ENCODE data around the gene PCBP3.

PCBP3 gene

DNA sequence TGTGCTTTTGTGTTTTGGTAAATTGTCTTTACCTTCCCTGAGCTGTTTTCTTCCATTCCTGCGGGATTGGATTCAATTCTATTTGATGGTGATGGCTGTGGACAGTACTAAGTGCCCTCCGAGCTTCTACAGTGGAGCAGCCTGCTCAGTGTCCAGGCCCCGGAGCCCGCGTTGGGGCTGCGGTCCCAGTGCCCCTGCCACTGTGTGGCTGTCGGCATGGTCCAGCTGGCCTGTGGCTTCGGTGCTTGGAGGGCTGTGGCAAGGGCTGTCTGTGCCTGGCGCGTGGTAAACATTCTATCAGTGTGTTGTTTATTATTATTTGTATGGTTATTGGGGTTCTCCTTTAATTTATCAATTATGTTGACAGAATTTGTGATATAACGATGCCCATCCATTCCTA is 228.9 kb downstream of the PCBP3 start:
- TF ChIP-seq, protein P1, sequence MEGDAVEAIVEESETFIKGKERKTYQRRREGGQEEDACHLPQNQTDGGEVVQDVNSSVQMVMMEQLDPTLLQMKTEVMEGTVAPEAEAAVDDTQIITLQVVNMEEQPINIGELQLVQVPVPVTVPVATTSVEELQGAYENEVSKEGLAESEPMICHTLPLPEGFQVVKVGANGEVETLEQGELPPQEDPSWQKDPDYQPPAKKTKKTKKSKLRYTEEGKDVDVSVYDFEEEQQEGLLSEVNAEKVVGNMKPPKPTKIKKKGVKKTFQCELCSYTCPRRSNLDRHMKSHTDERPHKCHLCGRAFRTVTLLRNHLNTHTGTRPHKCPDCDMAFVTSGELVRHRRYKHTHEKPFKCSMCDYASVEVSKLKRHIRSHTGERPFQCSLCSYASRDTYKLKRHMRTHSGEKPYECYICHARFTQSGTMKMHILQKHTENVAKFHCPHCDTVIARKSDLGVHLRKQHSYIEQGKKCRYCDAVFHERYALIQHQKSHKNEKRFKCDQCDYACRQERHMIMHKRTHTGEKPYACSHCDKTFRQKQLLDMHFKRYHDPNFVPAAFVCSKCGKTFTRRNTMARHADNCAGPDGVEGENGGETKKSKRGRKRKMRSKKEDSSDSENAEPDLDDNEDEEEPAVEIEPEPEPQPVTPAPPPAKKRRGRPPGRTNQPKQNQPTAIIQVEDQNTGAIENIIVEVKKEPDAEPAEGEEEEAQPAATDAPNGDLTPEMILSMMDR (IDR thresholded peaks at IDR 0.05; ENCODE audit: low read depth, low read length, missing control alignments): no peak
- DNase-seq (ENCODE audit: low read depth): no peak
- H3K4me3 ChIP-seq (ENCODE audit: low read depth, low read length): no peak overlapping the region
- in situ Hi-C loops (cut with HindIII; ENCODE audit: low sequenced_read_pairs): no loop called here

DNA sequence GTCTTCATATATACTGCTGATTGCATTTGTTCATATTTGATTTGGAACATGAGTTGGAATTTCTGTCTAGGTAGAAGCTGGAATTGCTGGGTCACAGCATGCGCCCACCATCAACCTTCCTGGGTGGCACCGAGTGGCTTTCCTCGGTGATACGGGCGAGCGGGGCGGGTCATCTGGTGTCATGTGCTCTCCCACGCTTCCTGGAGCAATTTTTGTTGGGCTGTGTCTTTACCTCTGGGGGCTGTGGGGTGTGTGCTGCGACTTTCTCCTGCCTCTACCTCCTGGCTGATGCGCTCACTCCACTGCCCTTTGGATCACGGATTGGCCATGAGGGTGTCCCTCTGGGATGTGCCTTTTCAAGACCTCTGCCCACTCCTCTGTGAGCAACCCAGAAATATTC is 229.4 kb downstream of the PCBP3 start:
- in situ Hi-C loops (cut with HindIII; ENCODE audit: low sequenced_read_pairs): no loop called here
- TF ChIP-seq, protein P1 (IDR thresholded peaks at IDR 0.05; ENCODE audit: low read depth, low read length, missing control alignments): no peak
- no peak overlapping the region for H3K4me3 ChIP-seq (ENCODE audit: low read depth, low read length)
- no peak for DNase-seq (ENCODE audit: low read depth)

DNA sequence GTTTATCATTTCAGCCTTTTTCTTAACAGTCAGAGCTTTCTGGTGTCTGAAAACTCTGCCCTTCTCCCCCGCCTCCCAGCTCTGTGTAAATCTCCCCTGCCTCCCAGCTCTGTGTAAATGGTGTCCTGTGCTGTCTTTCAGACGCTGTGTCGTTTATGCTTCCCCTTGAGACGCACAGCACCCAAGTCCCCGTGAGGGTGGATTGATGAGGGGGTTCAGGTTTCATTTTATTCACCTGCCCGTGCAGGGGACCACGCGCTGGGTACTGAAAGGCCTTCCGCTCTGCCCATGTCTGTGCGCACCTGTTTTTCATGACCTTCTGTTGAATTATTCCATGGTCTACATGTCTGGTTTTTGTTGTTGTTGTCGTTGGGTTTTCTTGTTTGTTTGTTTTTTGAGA is 229.9 kb downstream of the PCBP3 start:
- H3K4me3 ChIP-seq (ENCODE audit: low read depth, low read length): no peak overlapping the region
- in situ Hi-C loops (cut with HindIII; ENCODE audit: low sequenced_read_pairs): no loop called here
- DNase-seq (ENCODE audit: low read depth): no peak
- TF ChIP-seq, protein P1 (IDR thresholded peaks at IDR 0.05; ENCODE audit: low read depth, low read length, missing control alignments): no peak

DNA sequence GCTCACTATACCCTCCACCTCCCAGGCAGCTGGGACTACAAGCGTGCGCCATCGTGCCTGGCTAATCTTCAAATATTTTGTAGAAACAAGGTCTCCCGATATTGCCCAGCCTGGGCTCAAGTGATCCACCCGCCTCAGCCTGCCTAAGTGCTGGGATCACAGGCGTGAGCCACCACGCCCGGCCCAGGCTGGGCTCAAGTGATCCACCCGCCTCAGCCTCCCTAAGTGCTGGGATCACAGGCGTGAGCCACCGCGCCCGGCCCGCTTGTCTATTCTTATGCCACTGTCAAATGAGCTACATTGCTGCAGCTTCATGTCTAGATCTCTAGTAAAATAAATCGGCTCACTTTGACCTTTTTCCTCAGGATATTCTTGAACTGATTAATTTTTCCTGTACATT is 230.3 kb downstream of the PCBP3 start:
- no peak for DNase-seq (ENCODE audit: low read depth)
- TF ChIP-seq, protein P1 (IDR thresholded peaks at IDR 0.05; ENCODE audit: low read depth, low read length, missing control alignments): no peak
- H3K4me3 ChIP-seq (ENCODE audit: low read depth, low read length): no peak overlapping the region

DNA sequence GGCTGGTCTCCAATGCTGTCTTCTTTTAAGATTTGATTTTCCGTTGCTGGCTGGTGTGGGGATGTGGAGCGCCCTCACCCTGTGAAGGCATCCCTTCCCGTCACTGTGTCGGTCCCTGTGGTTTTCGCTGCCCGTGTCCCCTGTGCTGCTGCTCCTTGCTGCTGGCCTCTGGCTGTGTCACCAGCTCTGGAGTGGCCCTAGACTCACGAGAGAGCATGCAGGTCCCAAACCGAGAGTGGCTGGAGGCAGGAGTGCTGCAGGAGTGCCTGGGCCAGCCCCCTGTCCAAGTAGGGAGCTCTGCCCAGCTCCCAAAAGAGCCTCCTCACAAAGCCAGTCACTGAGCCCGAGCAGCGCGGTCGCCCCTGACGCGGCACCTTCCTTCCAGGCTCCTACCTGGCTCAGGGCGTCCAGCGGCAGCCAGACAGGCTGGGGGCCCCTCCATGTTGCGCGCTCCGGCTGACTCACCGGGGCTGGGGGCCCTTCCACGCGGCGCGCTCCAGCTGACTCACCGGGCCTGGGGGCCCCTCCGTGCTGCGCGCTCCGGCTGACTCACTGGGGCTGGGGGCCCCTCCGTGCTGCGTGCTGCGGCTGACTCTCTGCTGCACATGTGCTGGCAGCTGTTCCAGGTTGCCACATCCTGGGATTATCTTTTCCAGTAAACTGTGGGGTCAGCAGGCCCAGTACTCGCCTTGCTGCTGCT is 231.3 kb downstream of the PCBP3 start:
- H3K4me3 ChIP-seq (ENCODE audit: low read depth, low read length): peak overlapping the region; percentile 15
- in situ Hi-C loops (cut with HindIII; ENCODE audit: low sequenced_read_pairs): no loop called here
- TF ChIP-seq, protein P1 (IDR thresholded peaks at IDR 0.05; ENCODE audit: low read depth, low read length, missing control alignments): no peak
- peak; percentile 91 for DNase-seq (ENCODE audit: low read depth)

More for the DNA sequence above, 230.3 kb downstream of the PCBP3 start:
- in situ Hi-C loops (cut with HindIII; ENCODE audit: low sequenced_read_pairs): no loop called here

DNA sequence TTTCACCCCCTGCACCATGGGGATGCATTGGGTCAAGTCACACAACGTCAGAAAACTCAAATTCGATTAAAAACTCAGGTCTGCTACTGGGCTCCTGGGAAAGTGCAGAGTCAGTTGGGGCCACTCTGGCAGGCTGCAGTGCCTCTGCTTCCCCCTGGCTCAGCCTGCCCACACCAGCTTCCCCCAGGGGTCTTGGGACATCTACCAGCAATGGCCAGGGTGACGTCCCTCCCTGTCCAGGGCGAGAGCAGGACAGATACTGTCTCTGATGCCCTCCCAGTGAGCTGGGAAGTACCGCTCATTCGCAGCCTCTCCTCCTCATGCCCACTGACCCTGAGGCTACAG is 231.9 kb downstream of the PCBP3 start:
- in situ Hi-C loops (cut with HindIII; ENCODE audit: low sequenced_read_pairs): no loop called here
- no peak for DNase-seq (ENCODE audit: low read depth)

More for the DNA sequence above, 231.9 kb downstream of the PCBP3 start:
- H3K4me3 ChIP-seq (ENCODE audit: low read depth, low read length): no peak overlapping the region
- TF ChIP-seq, protein P1 (IDR thresholded peaks at IDR 0.05; ENCODE audit: low read depth, low read length, missing control alignments): no peak

Data from astrocyte of the cerebellum (primary cell).